NCI-H2227 treated with DMSO at 0.1 percent for 48 hours (cell line): ENCODE measurements around the gene KLC1.

Experiments used
- DNase-seq: peaks from one replicate; lab custom pipeline; 2025; lab: John Stamatoyannopoulos, UW

Gene KLC1

DNA sequence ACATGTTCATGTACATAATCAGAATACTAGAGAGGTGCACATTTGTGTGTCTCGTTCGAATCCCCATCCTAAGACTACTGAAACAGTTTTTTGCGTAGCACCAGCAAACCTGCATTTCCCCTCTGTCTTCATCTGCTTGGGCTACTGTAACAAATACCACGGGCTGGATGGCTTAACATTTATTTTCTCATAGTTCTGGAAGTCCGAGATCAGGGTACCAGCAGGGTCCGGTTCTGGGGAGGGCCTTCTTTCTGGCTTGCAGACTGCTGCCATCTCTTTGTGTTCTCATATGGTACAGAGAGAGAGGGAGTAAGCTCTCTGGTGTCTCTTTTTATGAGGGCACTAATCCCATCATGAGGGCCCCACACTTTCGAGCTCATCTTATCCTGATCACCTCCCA lies 30.6 kb downstream of the KLC1 start:
- no peak for DNase-seq

DNA sequence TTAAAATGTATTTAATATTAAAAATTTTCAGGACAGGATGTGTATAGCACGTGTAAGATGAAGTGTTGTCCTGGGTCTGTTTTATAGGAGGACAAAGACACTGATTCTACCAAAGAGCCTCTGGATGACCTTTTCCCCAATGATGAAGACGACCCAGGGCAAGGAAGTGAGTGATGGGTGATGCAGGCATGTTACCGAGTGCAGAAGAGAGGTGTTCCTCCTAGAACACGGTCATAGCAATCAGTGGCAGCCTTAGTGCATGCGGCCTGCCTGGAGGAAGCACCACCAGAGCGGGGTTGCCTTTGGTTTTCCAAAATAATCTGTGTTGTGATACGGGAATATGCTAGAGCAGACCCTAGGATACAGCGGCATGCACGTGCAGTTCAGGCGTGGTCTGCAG lies 33.0 kb downstream of the KLC1 start:
- DNase-seq, result no peak

DNA sequence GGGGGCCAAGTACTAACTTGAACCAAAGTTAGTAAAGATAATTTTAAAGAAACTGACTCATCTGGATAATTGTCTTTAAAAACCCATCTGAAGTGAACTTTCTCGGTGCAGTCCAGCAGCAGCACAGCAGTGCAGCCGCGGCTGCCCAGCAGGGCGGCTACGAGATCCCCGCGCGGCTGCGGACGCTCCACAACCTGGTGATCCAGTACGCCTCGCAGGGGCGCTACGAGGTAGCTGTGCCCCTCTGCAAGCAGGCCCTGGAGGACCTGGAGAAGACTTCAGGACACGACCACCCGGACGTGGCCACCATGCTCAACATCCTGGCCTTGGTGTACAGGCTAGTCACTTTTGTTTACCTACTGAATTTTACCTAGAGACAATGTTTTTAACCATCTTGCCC lies 33.6 kb downstream of the KLC1 start:
- DNase-seq, result no peak

DNA sequence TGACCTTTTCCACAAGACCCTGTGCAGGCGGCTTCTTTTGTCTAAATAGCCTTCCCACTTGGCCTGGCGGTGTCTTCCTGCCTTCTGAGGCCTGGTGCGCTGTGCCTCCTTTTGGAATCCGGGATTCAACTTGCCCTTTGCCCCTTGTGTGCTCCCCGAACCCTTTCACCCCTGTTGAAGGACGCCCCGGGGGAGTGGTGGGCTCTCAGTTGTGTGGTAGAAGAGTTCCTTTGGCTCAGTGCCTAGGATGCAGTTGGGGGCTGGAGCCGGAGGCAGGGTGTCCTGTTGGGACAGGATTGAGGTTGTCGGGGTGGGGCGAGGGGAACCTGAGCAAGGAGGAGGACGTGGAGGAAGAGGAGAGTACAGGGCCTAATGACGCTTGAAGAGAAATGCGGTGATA lies 34.5 kb downstream of the KLC1 start:
- DNase-seq, result no peak

DNA sequence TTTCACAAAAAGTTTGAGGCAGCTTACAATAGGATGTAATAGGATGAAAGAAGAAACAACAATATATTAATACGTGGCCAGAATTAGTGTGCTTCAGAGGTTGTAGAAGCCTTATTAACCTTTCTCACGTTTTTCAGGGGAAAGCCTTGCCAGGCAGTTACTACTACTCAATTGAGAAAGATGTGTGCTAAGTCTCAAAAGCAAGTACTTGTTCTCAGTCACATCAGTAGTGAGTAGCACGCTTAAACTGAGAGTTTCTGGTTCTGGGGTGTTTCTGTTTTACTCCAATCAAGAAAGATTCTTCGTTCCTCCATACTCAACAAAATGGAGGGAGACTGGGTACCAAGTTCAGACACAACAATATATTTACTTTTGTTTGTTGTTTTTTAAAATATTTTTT lies 38.7 kb downstream of the KLC1 start:
- DNase-seq, result no peak

DNA sequence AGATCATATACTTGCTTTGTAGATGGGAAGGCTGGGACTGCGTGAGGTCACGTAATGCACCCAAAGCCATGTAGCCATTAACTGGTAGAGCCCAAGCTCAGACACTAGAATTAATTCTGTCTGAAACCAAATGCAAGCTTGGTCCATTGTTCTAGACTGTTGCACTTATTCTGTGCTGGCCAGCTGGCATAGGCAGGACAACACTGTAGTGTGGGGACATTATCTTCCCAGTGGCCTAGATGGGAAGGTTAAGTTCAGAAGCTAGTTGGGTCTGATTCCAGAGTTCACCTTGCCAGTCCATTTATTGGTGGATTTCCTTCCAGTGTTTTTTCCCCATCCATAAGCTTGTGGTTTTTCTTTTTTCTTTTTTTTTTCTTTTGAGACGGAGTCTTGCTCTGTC lies 39.1 kb downstream of the KLC1 start:
- DNase-seq, result no peak

DNA sequence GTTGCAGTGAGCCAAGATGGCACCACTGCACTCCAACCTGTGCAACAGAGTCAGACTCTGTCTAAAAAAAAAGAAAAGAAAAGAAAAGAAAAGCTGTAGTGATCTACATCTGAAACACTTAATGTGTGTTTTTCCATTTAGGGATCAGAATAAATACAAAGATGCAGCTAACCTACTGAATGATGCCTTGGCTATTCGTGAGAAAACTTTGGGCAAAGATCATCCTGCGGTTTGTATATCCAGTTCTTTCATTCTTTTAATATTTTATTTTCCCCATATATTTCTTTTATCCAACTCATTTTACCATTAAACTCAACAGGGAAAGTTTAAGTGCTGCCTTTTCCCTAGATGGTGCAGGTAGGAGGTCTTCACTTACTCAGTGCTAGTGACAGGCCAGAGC lies 40.4 kb downstream of the KLC1 start:
- DNase-seq, result no peak

DNA sequence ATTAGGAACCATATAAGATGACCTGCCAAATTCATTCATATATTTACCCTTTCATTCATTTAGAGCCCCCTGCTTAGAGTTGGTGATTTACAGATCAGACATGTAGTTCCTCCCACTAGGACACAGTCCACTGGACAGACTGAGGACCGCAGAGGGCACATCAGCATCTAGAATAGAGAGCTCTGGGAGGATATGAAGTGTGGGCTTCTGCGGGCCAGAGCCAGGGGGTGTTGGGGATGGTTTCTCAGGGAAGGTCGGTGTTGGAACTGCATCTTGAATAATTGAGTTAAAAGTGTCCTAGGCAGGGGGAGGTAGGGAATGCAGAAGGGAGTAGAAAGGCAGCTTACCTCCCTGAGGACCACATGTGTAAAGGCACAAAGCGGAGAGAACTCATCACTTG lies 42.9 kb downstream of the KLC1 start:
- DNase-seq, result no peak

DNA sequence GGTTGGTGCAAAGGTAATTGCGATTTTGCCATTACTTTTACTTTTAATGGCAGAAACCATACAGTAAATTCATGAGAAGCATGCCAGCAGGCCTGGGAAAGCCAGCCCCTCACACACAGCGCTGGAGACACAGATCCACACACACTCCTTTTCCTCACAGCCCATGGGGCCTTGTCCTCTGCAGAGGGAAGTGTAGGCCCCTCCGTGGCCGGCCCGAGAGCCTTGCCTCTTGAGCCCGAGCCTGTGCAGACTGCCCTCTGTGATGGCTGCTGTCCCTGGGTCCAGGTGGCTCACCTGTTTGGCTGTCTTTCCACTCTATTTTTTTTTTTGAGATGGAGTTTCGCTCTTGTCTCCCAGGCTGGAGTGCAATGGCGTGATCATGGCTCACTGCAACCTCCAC lies 46.9 kb downstream of the KLC1 start:
- no peak for DNase-seq

DNA sequence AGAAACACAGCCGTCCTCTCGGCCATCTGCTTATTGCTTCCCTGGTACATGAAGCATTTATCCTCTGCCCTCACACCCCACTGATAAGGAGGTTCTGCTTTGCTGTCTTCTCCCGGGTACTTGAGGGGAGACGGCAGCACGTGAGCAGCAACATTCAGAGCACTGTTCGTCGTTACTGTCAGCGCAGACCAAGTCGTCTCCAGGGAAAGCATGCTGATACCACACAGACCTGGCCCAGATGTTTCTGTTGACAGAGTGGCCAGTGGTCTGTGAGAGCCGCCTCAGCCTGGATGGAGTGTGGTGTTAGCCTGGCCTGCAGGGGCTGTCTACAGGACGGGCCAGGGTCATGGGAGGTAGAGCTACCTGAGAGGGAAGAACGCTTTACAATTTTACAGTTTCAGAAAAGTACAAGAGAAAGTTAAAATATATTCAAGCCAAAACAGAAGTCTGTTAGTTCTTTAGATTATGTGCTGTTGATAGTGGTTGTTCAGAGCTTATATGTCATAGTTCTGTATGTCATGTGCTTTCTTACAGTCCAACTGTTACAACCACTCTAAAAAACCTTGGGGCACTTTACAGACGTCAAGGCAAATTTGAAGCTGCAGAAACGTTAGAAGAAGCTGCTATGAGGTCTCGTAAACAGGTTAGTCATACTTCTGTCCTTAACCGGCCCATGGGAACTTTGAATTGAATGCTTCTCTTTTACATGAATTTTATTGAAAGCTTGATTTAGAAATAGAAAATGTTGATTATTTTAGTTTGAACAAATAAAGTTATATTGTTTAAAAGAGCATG lies 48.1 kb downstream of the KLC1 start:
- no peak for DNase-seq

DNA sequence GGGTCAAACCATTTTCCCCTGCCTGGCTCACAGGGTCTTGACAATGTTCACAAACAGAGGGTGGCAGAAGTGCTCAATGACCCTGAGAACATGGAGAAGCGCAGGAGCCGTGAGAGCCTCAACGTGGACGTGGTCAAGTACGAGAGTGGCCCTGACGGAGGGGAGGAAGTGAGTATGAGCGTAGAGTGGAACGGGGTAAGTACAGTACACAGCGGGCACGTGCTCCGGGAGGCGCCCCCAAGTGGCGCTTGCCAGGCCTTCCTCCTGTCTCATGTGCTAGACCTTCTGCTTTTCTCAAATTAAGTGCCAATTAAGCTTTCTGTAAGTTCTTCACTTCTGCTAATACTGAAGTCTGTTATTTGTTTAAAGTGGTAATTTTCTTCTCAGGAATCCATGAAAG lies 50.3 kb downstream of the KLC1 start:
- peak; percentile 10 for DNase-seq

DNA sequence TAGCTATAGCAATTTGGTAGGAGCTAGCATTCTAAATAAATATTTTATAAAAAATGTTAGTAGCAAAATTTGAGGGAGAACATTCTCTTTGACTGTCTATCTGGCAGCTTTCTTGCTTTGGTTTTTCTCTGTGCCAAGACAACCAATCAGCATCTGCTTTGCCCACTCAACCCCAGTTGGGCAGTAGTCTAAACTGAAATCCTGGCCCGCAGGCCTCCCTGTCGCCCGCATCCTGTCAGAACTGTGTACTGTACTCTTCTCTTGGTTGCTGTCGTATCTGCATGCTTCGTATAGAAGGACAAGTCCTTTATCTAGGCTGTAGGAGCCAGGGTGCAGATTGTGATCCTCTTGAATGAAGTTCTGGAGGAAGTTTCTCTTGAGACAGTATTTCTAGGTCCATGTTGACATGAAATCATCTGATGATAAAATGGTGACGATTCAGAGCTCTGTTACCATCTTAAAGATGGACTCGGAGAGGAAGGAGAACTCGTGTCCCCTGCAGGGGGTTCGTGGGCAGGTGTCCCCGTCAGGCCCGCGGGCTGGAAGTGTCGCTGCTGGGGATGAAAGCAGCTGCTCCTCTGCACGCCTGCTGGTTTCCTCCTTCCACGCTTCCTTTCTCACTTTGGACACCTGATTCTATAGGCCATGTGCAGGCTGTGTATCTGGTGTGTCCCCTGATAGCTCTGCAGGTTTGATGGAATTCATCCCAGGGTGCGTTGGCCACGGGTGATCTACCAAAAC lies 51.6 kb downstream of the KLC1 start:
- DNase-seq, result no peak

DNA sequence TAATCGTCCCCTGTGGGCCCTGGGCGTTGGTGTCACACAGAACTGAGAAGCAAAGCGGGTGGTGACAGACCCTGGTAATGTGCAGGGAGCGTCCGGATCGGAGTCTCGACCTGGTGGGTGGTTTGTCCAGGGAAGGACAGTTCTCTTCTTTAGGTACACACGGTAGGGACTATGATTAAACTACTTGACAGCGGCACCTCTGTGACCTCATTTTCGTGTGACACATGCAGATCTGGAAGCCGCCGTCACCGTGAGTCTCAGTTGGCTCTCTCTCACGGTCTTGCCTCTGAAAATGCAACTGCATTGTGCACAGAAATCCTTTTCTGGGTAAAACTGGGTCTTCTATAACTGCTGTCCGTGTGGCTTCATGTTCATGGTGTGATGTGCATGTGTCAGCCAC lies 54.1 kb downstream of the KLC1 start:
- no peak for DNase-seq

DNA sequence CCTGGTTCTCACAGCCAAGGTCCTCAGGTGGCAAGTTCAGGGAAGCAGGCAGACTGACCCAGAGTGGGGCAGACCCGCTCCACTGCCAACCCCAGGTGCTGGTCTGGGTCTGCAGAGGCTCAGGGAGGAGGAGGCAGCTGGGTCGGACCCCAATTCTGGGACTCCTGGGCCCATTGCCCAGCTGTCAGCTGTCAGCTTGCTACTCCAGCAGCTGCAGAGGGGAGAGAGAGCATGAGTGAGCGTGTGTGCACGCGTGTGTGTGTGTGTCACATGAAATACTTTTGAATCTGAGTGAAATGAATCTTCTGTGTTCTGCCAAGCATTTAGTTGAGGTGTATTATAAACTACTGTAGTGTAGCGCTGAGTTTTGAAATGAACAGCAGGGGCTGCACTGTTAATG lies 55.5 kb downstream of the KLC1 start:
- DNase-seq, result no peak

DNA sequence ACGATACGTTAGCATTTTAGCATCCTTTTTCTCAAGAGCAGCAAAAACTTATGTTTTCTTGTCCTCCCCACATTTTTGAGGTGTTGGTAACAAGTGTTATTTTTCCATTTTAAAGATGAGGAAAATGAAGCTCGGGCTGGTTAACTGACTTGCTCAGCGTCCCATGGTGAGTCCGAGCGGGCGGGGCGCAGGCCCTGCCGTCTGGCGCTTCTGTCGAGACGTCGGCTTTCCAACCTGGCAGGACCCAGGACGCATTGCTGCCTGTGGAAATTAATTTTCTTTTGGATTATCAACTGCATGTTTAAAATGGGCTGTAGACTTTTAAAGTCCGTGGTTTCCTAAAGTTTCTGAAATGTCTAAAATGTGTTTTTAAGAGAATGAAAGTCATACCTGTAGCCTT lies 55.9 kb downstream of the KLC1 start:
- no peak for DNase-seq

DNA sequence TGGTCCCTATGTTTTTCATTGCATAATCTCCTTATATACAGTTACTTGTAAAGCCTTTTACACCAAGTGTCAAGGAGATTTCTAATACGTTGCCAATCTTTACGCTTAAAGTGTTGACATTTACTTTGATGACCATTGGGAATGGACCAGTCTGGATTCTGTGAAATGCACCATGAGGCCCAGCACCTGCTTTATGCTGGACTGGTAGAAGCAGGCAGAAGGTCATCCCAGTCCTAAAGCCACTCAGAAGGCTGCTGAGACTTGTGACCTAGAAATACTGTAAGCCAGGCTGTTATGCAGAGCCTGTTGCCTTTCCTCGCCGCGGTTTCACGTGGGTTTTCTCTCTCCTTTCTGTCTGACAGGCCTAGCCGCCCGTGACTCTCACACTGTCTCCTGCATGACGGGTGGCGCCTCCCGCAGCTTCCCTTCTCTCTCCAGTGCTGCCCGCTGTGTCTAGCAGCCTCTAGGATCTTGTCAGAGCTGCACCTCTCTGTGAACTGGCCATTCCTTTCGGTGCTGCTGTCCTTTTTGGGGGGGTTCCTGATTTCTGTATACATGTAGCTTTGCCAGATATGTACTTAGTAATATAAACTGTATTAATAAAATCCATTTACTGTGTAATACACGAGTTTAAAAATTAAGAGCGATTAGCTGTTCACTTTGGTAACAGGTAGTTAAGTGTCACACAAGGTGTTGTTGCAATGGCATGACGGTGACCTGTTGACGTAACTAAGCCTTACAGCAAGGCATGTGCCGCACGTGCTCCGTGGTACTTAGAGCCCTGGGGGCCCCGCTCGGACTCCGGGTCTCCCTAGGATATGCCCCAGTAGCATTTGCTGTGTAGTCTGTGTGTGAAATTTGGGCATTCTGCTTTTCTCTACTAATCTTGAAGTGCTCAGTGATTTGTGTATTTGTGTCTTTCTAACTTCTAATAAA lies 56.5 kb downstream of the KLC1 start:
- DNase-seq, result no peak

DNA sequence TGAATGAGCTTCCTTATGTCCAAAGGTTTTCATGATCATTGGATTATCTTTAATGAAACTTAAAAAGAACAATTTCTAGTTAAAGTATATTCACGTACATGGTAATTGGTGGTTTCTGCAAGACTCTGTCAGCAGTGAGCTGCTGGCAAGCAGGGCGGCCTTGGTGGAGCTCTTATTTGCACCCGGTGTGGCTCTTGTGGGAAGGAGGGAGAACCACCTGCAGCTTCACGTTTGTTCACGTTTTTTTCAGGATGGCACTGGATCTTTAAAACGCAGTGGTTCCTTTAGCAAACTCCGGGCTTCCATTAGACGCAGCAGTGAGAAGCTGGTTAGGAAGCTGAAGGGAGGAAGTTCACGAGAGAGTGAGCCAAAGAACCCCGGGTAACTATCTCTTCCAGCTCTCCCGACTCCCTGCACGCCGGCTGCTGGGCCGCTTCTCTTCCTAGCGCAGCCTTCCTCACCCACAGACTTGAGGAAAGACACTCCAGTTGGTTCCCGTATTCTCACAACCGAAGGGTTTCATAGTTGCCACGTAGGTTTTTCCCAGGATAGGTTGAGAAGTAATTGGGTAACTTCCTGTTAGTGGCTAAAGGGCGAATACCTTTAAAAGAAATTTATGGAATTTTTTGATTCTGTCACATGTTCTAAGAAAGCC lies 57.9 kb downstream of the KLC1 start:
- no peak for DNase-seq

DNA sequence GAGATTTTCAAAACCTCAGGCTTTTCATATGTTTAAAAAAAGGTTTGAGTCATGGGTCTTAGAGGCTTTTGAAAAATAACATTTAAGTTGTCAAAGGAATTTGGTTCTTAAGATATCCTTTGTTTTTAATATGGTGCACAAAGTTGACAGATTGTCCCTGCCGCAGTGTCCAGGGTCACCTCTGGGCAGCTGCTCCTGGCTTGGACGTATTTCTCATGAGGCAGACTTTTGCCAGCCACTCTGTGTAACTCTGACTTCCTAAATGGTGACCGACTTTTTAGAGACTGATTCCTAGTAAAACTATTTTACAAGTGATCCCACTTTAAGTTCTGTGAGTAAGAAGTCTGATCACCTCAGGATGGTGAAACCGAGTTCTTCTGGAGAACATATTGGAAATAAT lies 58.7 kb downstream of the KLC1 start:
- DNase-seq, result no peak

DNA sequence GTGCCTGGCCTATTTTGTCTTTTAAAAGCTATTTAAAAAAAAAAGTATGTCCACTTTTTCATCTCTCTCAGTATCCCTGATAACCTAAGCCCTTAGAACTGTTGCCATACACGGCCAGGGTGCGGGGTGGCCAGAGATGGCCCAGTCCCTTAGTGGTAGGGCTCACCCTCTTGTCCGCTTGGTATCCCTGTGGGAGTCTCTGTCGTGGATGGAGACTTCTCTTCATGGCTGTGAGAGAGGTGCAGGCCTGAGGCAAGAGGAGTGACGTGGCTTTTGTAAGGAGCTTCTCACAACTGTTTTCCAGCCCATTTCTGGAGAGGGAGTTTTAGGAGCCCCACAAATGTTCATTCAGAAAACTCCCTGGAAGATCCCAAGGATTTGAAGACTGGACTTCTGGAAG lies 59.4 kb downstream of the KLC1 start:
- no peak for DNase-seq

DNA sequence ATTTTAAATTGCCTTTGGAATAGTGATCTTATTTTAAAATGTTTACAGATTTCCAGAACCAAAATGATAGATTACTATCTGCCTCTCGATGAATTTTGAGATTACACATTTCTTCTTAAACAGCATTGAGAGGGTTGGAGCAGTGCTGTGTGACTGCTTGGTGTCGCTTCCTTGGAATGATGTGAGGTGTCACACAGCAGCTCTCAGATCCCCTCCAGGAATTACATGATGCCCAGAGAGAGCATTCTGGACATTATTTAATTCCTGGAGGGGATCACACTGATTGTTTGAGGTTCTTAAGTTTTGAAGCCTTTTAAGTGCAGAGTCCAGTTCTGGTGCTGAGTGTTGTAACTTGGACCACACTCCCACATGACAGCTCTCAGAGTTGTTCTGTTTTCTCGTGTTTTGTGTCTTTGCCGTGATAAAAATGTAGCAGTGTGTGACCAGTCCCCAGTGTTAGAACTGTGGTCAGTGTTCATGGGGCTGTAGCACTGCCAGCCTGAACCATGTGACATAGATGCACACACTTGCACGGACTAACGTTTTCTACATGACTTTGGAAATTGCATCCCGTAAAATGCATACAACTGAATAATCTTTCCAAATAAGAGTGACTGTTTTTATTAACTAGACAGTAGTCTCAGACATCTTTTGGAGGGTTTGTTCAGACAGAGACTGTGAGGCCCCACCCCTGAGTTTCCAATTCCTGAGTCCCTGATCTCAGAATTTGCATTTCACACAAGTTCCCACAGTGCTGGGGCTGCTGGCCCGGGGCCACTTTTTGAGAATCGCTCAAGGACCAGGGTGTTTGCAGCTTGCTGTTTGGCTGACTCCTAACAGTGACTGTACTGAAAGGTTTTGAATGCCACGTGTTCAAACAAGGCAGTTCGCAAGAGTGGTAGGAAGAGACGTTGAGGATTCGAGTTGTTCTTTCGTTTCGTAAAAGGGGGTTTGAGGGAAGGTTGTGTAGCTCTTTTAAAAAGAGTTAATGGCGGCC lies 60.2 kb downstream of the KLC1 start:
- no peak for DNase-seq

DNA sequence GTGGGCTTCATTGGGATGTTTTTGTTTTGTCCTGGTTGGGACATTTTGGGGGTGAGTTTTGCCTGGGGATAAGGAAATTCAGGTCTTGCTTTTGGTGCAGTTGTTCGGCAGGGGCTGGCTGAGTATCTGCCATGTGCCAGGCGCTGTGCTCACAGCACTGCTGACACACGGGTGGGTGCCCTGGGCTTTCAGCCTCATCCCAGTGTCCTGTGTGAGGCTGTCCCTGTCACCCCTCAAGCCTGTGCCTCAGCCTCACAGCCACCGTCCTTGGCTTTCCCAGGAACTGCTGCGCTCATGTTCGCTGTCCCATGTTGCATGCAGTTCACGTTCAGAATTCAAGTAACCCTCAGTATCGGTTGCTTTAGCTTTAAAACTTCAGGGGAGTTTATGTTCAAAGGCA lies 61.3 kb downstream of the KLC1 start:
- no peak for DNase-seq
